HG03060 (cell line): Measurements from ENCODE around the gene MAP4K1.

Experiments used
- ATAC-seq: cut with Tn5 transposase; IDR thresholded peaks from one replicate; pipeline ENCODE4 v1.9.1; 2021; ENCODE audit warnings: low read depth, moderate number of reproducible peaks; ENCODE audit not compliant: unreplicated experiment

The MAP4K1 gene

DNA sequence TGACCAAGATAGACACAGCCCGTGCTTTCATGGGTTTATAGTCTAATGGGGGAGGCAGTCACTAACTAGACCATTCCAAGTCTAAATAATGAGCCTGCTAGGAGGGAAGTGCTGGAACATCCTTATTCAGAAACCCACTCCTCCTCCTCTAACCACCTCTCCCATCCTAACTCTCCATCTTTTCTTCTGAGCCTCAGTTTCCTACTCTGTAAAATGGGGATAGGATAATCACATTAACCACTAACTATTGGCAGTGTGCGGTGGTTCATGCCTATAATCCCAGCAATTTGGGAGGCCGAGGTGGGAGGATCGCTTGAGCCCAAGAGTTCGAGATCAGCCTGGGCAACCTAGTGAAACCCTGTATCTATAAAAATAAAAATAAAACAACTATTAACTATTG lies 68.7 kb downstream of the MAP4K1 start:
- no peak for ATAC-seq

GRCh38 chr19:38547421-38547820 lies 70.3 kb downstream of the MAP4K1 start:
- ATAC-seq = no peak

GRCh38 chr19:38545596-38545995 lies 72.2 kb downstream of the MAP4K1 start:
- ATAC-seq = no peak

- ATAC-seq = no peak
These were observed 73.0 kb downstream of the MAP4K1 start for GRCh38 chr19:38544569-38545315.

DNA sequence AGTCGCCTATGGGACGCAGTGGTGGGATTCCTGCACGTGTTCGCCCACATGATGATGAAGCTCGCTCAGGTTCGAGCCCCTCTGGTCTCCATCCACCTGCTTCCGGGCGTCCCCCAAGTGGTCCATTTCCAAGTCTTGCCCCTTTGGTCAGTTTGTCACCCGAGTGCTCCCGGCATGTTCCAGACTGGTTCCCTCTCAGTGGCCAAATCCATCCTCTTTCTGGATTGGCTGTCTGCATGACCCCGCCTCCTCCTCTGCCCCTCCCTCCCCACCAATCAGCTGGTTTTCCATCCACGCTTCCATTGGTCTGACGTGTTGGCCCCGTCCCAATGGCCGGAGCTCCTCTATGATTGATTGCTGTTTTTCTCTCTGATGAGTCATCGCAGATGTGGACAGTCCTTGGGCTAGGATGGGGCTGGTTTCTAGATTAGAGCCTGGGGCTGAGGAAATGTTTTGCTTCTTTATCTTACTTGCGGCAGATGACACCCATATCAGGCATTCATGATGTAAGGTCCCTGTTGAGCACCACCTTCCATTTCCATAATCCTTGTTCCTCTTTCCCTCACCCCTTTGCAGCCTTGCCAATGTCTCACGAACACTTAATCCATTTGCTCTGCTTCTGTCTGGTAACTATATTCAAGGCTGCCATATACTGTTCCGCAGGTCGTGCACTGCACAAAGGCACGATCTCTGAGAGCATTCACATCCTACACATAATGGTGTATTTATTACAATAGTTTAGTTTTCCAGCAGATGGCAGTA lies 73.8 kb downstream of the MAP4K1 start:
- ATAC-seq = no peak

DNA sequence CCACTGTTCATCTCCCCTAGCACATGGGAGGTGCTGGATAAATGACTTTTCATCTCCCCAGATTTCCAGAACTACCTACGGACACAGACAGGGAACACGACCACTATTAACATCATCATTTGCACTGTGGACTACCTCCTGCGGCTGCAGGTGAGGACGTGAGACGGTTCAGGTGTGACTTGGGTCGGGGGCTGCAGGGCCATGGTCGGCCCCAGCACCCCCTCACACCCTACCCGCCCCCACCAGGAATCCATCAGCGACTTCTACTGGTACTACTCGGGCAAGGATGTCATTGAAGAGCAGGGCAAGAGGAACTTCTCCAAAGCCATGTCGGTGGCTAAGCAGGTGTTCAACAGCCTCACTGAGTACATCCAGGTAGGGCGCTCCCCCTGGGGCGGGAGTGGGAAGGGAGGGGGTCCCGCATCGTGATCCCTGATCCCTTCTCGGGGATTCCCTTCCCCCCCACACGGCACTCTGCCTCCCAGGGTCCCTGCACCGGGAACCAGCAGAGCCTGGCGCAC lies 74.4 kb downstream of the MAP4K1 start:
- no peak for ATAC-seq

DNA sequence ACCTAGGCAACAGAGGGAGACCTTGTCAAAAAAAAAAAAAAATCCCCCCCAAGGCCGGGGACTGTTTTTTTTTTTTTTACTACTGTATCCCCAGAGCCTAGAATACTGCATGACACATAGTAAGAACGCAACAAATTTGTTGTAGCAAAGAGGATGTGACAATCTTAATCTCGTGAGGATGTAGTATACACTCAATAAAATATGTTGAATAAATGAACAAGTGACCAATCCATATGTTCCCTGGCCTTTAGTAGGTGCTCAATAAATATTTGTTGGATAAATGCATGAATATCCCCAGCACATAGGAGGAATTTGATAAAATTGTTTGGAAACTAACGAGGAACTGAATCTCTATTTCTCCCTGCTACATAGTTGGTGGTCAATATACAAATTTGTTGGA lies 75.7 kb downstream of the MAP4K1 start:
- no peak for ATAC-seq

- ATAC-seq = no peak
These were observed 78.0 kb downstream of the MAP4K1 start for GRCh38 chr19:38539751-38540150.

DNA sequence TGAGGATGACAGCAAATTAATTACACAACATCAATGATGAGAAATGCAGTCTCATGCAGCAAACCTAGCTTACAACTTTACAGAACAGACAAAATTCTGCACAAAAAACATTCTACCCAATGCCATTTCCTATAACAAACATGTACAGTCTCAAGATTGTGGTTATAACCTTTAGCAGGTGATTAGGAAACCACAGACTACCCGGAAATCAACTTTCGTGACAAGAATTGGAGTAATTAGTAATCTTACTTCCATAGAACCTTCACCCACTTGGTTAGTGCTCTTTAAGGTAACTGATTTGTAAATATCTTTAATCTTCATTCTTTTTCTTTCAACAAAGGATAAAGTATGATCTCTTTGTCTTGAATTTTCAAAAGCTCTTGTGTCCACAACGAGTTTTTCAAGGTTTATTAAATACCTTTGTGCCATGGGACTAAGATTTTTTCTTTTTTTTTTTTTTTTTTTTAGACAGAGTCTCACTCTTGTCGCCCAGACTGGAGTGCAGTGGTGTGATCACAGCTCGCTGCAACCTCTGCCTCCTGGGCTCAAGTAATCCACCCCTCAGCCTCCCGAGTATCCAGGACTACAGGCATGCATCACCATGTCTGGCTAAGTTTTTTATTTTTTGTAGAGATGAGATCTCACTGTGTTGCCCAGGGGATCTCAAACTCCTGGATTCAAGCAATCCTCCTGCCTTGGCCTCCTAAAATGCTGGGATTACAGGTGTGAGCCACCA lies 78.8 kb downstream of the MAP4K1 start:
- no peak for ATAC-seq

GRCh38 chr19:38538386-38538785 lies 79.4 kb downstream of the MAP4K1 start:
- no peak for ATAC-seq
